Adrenal gland (tissue), 5 donors: ENCODE data around the gene TMEM107.

Source experiments
- POLR2A ChIP-seq, 2 donors: fragments of 450-650 bp; IDR thresholded peaks; one replicate each; pipeline ENCODE4 v1.6.1; 2017; ENCODE audit warnings: antibody characterized with exemption in 2 of 2, mild to moderate bottlenecking in 2 of 2, moderate library complexity in 1 of 2
- TF ChIP-seq, protein P1 (sequence below), 6 experiments: fragments of 450-650 bp in 4 of 6; fragments of 200-600 bp in 2 of 6; sonication (generic) in 1 of 6; IDR thresholded peaks; 1 replicate in 5 of 6; 2 replicates in 1 of 6; pipeline versions ENCODE4 v1.5.1 to v1.8.0; 2016 to 2021; ENCODE audit warnings: antibody characterized with exemption in 6 of 6, mild to moderate bottlenecking in 2 of 6, moderate library complexity in 1 of 6
- donor health status: DM: no; HTN: no; CAD: no.

DNA sequence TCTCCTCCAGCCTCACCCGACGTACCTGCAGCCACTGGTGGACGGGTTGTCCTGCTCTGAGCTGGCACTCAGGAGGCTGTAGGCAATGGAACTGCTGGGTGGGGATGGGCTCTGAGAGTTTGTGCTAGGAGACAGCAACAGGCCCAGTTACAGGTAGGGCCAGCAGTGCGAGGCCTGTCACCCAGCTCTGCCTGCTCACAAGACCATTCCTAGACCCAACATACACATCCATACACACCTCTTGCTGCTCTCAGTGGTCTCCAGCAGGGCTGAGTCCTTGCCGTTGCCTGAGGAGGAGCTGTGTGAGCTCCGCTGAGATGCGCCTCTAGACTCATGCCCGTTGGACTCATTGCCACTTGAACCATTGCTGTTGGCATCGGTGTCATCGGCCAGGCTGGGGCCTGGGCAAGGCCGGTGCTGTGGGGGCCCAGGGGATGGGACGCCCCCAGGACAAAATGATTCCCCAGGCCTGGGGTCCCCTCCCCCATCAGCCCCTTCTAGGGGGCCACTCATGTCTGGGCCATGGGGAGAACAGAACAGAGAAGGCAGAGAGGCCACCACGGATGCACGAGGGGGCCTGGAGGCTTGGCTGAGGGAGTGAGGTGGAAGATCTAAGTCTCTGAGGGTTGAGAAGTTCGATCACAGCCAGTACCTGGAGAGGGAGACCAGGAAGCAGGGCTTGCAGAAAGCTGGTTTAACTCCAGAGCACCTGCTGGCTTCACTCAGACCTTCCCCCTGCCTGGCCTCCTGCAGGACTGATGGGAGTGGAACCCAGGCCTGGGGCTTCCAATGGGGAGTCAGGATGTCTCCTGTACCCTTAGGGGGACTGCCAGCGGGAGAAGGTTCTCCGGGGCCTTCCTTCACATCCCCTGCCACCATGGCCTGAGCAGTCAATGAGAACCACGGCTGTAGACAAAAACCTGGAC, 25.7 kb downstream of the TMEM107 start:
- no peak for TF ChIP-seq POLR2A (IDR thresholded peaks at IDR 0.05)
- TF ChIP-seq, protein P1, sequence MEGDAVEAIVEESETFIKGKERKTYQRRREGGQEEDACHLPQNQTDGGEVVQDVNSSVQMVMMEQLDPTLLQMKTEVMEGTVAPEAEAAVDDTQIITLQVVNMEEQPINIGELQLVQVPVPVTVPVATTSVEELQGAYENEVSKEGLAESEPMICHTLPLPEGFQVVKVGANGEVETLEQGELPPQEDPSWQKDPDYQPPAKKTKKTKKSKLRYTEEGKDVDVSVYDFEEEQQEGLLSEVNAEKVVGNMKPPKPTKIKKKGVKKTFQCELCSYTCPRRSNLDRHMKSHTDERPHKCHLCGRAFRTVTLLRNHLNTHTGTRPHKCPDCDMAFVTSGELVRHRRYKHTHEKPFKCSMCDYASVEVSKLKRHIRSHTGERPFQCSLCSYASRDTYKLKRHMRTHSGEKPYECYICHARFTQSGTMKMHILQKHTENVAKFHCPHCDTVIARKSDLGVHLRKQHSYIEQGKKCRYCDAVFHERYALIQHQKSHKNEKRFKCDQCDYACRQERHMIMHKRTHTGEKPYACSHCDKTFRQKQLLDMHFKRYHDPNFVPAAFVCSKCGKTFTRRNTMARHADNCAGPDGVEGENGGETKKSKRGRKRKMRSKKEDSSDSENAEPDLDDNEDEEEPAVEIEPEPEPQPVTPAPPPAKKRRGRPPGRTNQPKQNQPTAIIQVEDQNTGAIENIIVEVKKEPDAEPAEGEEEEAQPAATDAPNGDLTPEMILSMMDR (IDR thresholded peaks at IDR 0.05) = no peak
